NCI-H146 treated with DMSO at 0.1 percent for 48 hours (cell line): ENCODE measurements around the gene BRME1.
"Not testable (repeated sequence)": the region's sequence is repeated elsewhere in the genome, so short reads cannot be mapped to it uniquely, and the experiment has no call there.

ENCODE experiments used
- DNase-seq: peaks from one replicate; lab custom pipeline; 2025; ENCODE audit not compliant: unreplicated experiment; lab: John Stamatoyannopoulos, UW

BRME1 gene

GRCh38 chr19:13868663-13869062 lies 37.3 kb downstream of the BRME1 start:
- no peak for DNase-seq

GRCh38 chr19:13866463-13867046 lies 39.4 kb downstream of the BRME1 start:
- no peak for DNase-seq

GRCh38 chr19:13865571-13866462 lies 40.1 kb downstream of the BRME1 start:
- no peak for DNase-seq

GRCh38 chr19:13864667-13865570 lies 41.0 kb downstream of the BRME1 start:
- DNase-seq: no peak

- DNase-seq: no peak
Measured at GRCh38 chr19:13864046-13864666, 41.8 kb downstream of the BRME1 start.

GRCh38 chr19:13861714-13862531 lies 44.0 kb downstream of the BRME1 start:
- DNase-seq: peak; percentile 70

GRCh38 chr19:13861392-13861713 lies 44.6 kb downstream of the BRME1 start:
- no peak for DNase-seq

GRCh38 chr19:13860679-13861391 lies 45.1 kb downstream of the BRME1 start:
- DNase-seq: no peak

GRCh38 chr19:13859361-13859880 lies 46.5 kb downstream of the BRME1 start:
- no peak for DNase-seq

- DNase-seq: no peak
Measured at GRCh38 chr19:13856497-13856896, 49.4 kb downstream of the BRME1 start.

GRCh38 chr19:13852171-13852707 lies 53.7 kb downstream of the BRME1 start:
- not testable (repeated sequence) for DNase-seq

GRCh38 chr19:13851734-13852114 lies 54.2 kb downstream of the BRME1 start:
- not testable (repeated sequence) for DNase-seq

- DNase-seq: no peak
Measured at GRCh38 chr19:13850910-13851733, 54.8 kb downstream of the BRME1 start.

GRCh38 chr19:13849991-13850909 lies 55.7 kb downstream of the BRME1 start:
- no peak for DNase-seq

GRCh38 chr19:13848798-13849676 lies 56.9 kb downstream of the BRME1 start:
- no peak for DNase-seq

- no peak for DNase-seq
Measured at GRCh38 chr19:13848340-13848677, 57.6 kb downstream of the BRME1 start.
